ENCODE results near the gene ZNF438.

The ZNF438 gene

DNA sequence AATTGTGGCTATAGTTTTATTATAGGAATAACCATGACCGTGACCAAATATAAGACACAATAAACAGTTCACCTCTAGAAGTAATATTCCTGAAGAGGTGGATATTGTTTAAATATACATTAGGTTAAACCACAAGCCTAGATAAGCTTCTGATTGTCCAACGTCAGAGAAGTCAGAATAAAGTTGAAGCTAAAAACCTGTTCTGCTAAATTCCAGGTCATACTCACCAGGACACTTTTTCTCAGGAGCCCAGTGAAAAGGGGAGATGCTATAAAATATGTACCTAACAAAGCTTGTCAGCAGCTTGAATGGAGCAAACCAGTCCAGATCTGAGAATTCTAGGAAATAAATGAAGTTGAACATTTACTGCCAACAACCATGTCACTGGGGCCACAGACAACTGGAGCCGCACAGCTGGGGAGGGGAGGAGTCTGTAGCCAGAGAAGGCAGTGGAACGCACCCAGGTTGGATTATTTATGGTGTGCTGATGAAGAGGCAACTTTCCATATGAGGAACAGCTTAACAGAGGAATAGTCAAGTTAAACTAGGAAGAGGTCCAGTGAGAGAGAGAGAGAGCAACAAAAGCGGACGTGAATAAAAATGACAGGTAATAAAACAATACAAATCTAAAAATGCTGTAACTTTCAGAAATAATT, 191.1 kb downstream of the ZNF438 start:
- no peak for DNase-seq

DNA sequence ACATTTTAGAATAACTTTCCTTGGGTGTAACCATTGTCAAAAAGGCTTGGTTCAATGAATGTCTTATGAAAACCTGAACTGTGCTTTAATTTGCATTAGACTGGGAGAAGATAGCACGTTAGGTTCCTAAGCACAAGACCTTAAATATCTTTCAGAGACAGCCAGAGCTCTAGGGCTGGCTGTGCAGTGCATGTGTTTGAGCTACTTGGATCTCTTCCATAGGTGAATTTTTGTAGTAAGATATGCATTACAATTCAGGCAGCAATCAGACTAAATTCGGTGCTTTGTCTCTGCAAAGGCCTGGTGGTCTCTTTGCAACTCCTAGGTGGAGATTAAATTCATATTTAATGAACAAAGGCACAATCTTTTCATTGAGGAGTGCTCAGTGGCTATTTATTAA, 192.0 kb downstream of the ZNF438 start:
- no peak for DNase-seq

DNA sequence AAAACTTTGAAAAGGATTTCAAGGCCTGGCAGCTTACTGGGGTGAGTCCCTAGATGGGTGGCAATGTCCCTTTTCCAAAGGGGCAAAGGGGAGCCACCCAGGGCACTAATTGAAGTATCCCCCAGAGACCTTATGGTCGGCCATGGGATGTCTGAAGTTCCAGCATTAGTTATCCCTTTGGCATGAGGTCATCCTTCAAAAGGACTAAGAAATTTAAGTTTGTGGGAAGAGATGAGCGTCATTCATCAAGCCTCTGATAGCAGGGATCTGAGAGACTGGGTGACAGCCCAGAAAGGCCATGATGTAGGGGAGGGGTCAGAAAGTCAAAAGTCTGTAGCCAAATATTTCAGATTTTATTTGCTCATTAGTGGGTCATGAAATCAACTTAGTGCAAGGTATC, 195.3 kb downstream of the ZNF438 start:
- no peak for DNase-seq

DNA sequence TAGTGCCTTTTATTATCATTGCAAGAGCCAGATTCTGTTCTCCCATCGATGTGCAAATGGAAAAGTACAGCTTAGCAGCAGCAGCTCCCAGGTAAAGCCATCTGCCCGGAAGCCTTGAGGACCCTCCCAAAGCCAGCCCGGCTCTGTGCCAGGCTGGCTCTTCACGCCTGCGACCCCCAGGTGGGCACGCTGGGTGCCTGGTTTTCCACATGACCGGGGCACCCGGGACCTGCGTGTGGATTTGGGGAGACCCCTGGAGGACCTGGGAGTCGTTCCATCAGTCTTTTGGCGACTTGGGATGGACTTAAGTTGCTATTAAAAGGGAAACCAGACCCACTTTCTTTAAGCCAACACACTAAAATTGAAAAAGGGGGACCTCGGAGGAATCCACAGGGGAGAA, 196.5 kb downstream of the ZNF438 start:
- DNase-seq, result no peak

DNA sequence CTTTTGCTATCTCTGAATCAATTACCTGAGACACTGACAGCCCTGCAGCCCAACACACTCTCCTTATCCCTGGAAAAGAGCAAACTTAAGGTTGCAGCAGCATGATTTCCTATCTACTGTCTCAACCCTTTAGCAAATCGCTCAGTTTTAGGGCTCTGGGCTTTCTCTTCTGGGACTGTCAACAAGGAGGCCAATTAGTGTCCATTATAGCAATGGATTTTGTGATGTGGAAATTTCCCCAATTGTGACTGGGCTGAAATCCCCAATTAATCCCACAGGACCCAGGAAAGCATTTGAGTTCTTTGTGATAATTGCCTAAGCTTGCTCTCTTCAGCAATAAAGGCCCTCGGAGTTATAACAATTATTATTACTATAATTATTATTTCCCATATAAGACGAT, 197.0 kb downstream of the ZNF438 start:
- no peak for DNase-seq

DNA sequence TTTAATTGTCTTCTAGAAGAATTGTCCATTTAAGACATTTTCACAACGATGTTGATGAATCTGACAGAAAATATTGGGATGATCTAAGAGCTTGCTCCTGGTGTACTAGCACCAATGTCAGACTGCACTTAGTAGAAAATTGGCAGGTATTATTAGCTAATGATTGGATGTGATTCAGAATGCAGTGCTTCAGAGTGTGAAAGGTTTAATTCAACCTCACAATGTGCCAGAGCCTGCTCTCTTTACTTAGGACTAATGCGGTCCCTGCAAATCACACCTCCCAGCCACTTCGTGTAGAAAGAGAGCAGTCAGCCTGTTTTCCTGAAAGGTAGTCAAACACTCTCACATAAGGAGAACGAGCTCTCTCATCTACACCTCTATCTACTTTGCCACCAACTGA, 197.5 kb downstream of the ZNF438 start:
- no peak for DNase-seq

DNA sequence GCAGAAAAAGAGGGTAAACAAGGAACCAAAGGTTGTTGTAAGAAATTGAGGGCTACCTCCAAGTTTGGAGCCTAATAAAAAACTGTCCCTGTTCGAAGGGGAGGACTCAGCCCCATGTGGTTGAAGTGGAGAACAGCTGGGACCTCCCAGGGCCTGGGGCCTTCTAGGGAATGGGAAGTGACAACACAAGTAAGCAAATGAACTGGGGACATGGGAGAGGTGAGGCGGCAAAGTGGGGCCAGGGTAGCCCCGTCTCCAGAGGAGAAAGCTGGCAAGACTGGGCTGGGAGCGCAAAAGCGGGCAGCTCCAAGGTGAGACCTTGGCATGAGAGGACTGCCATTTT, 198.1 kb downstream of the ZNF438 start:
- DNase-seq, result no peak

DNA sequence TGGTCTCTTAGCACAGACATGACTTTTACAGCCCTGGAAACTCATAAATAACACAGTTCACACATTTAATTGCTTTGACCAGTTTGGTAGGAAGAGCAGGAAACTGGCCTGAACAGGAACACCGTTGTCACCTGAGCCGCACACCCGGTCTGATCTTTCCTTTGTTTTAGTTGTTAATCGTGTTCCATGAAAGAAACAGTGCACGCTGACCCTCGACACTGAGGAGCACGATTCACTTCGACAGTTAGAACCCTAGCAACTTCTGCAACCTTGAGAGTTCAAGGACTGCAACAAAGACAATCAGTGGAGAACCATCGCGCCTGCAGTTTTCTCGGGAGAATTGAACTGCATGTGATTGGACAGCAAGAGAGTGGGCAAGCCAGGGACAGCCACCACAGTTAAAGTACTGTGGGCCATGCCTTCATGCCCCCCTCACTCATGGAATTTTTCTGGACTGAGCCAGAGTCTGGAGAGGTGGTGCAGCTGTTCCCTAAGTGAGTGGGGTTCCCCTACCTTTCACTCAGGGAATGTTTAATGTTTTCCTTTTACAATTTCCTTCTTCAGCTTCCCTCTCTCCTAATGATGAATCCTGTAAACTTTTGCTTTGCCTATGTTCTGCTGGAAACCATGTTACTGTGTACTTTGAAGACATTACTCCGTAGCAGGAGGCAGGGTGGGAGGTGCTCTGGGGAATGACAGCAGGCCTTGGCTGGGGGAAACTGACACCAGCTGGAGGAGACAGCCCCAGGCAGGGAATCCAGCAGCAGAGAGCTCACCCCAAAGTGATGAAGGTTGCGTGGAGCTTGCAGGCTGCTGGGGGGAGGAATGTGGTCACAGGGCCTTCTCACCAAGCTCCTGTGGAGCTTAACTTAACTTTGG, 198.7 kb downstream of the ZNF438 start:
- no peak for DNase-seq

DNA sequence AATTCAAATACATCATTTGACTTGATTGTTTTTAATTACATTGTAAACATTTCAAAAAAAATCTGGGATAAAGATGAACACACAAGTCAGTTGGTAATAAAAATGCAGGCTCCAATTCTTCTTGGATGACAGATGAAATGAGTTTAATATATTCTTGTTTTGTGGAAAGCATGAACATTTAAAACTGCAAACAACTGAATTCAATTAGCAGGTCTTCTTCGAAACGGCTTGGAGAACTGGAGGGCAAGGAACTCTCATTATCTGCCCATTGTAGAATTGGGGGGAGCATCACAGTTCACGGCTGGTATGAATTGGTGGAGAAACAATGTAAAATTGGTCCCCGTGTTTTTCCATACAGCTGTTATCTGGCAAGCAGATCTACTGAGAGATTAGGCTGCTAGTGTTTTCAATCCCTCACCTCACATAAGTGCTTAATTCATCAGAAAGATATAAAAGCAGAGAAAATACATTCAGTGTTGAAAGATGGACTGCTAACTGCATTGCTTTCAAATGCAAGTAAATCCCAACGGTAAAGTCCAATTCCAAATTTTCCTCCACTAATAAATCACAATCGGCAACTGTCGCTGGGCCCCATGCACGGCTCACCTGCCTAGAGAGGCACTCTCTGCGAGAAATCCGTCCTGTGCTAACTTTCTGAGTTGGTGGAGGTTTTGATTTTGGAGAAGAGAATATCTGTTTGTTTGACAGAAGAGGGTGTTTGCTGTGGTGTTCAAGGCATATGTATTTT, 199.5 kb downstream of the ZNF438 start:
- DNase-seq, result no peak

DNA sequence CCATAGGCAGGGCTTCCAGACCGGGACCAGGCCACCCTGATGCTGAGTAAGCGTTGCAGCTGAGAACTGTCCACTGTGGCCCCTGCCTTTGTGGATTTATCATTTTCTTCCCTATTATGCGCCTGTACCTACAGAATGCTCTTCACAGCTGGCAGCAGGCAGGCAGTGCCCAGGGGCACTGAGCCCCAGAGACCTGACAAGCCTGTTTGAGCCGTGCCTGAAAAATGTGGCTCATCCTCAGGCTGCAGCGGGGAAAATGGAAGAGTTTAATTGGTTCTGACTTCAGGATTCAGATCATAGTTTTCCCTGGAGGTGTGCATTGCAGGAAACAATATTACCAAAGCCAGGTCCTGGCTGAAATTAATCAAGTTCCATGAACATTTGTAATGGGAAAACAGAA, 200.2 kb downstream of the ZNF438 start:
- no peak for DNase-seq

DNA sequence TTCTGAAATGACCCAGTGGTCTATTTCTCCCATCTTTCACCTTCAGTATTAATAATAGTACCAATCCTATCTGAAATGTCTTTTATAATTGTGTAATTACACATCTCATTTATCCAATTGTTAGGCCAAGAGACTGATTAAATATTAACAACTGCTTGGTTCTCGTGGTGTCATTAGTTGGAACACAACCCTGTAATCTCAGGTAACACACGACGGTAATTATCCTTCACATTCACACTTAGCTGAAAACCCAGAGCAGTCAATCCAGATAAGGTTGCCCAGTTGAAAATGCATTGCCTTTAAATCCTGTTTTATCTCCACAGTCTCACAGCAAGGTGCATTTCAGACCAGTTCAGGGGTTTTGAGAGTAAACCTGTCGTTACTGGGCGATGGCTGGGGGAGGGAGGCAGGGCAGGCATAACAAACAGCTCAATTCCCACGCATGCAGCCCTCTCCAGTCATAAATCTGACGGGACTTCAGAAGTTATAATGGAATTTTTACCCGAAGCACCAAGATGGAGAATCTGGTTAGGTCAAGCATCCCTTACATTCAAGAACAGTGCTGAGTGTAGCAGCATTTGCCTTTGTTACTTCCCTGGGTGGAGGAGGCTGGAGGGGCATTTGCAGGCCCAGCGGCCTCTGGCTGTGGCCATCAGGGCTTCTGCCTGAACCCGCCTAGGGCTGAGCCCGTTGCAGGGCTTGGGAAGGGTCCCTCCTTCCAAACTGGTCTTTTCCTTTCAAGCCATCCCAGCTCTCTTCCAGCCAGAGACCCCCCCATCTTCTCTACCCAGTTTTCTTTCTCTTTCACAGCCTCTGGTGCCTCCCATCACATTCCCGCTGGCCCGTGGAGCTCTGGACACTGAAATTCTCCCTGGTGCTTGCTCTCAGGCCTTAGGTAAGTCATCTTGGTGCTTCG, 201.1 kb downstream of the ZNF438 start:
- DNase-seq, result no peak

DNA sequence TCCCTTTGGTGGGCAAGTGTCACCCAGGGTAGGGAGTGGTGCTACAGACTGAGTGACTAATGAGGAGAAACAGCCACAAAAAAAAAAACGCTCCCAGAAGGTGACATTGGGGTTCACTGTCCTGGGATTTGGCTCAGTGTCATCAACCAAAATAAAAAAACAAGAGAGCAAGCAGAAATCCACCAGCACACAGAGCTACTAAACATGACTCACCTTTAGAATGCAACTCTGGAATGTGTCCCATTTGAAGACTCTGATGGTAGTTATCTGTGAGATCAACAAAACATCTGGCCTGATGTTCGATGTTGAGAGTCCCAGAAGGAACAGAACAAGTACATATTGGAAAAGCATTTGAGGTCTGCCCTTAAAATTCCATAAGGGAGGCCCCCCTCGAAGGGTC, 201.8 kb downstream of the ZNF438 start:
- DNase-seq, result no peak

DNA sequence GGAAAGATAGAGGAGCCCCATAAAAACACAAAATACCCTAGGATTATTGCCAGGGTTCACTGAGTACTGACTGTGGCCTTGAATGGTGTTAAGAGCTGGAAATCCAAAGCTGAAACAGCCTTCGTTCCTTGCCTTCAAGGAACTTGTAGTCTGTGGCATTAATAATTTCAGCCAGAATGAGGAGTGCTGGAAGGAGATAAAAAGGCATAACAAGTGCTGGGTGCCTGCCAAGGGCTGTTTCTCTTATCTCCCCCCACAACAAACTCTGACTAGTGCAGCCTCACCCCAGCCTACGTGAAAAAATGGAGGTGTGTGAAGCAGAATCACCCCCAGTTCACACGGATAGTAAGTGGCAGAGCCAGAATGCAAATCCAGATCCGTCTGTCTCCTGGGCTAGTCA, 203.0 kb downstream of the ZNF438 start:
- no peak for DNase-seq

DNA sequence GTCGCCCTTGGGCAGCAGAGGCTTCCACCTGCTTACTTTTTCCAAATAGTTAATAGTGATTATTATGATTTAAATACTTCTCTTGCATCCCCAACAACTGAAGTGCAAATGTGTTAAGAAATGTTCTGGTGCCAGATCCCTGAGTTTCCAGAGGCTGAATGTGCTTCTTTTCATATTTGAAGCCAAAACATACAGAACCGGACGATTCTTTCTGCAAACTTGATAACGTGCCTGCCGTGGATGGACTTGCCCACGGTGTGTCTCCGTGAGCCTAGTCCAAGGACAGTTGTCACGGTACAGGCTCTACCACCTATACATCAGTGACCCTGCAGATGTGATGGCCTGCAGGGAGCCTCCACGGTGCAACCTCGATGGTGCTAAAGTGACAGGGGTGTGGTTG, 203.5 kb downstream of the ZNF438 start:
- no peak for DNase-seq

DNA sequence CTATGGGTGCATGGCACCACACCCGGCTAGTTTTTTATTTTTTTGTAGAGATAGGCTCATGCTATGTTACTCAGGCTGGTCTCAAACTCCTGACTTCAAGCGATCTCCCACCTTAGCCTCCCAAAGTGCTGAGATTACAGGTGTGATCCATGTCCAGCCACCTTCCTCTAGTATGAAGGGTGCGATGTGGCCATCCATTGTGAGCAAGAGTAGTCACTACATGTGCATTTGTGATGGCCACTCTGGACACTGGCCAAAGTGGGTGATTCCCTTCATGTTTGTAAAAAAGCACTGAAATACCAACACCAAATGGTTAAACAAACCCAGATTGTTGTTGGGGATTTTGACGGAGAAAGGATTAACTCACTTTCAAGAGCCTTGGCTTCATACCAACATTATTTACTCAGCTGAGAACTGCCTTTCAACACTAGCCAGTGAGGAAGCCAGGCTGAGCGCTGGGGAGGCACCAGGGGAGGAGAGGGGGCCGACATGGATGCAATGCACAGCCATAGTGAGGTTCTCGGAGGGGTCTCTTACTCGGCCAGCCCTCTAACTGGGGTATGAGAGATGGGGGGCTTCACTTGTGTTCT, 204.0 kb downstream of the ZNF438 start:
- DNase-seq, result no peak

DNA sequence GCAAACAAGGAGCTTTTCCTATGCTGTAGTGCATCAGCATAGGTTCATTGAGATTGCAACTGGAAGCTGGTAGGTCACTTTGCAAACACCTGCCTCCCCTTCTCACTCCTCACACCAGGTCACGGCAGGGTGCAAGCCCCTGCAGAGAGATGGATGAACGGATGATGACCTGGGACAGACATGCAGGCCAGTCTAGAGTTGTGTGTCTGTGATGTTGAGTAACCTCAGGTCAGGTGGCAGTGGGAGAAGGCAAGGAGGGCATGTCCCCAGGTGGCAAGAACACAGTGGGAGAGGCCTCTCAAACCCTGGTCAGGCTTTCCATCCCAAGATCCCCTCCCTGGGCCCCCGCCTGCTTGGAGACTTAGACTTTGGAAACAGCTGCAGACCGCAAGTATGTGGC, 205.0 kb downstream of the ZNF438 start:
- DNase-seq, result no peak

DNA sequence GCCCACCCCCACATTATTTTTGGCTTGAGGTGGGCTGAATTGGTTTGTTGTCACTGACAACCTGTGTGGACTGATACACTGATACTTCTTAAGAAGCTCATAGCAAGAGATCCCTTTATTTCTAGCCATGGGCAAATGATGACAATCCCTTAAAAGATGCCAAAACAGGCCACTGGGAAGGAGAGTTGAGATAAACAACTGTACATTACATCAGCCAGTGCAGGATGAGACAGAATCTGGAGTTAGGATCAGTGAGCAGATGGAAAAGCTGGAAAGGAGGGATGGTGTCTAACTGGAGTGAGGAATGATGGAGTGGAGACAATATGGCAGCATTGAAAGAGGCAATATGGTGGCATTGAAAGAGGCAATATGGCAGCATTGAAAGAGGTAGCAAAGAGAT, 206.2 kb downstream of the ZNF438 start:
- DNase-seq, result no peak

DNA sequence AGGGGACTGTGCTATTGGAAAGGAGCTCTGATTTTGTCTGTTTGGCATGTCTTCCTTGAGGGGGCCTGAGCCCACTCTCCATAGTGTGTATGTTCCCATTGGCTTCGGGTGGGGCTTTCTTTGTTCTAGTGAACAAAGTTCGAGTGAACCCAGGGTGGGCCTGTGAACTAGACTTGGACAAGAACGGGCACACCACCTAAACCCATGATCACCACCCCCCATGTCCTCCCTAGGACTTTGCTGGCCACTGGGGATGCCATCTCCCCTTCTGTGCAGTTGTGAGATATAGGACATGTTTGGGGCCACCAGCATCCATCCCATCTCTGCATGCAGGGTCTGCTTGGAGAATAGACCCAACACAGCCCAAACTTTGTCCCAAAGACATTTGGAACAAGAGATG, 206.6 kb downstream of the ZNF438 start:
- DNase-seq, result no peak

DNA sequence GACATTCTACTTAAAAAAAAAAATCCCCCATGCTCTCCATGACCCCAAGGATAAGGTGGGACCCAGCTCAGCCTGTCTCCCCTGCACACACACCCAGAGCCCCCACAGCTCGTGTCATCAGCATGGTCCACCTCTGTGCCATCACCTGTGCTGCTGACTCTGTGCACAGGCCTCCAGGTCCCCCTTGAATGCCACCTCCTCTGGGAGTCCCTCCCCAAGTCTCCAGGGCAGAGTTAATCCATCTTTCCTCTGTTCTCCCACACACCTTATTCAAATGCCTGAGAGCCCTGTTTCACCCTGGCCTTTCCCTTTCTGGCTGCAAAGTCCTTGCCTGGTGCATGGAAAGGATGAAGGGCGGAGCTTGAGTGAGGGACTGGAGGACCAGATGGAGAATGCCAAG, 208.0 kb downstream of the ZNF438 start:
- no peak for DNase-seq

DNA sequence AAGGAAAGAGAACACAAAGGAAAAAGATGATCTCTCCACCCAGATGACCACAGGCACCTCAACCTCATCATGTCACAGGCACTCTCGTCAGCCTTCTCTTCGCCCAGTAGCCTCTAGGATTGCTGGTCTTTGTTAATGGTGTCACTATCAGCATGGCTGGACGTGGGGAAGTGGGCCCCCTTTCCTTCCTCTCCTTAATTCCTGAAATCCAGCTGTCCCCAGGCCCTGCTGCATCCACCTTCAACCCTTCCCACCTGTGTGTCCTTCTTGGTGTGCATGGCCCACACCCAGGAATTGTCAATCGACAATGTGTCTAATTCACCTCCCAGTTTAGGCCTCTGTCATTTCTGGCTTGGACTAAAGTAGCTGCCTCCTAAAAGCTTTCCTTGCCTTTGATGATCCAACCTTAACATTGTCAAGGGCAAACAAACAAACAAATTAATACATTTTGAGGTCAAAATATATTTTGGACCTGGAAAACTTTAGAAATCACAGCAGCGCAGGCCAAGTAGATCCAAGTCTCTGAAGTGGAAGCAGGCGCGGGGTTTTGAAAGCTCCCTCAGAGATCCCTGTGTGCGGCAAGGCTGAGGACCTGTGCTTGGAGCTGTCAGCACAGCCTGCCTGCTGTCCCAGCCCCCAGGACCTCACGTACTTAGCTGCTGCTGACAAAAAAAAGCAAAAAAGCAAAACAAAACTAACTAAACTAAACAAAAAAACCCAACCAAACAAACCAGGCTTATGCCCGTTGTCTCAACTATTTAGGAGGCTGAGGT, 208.8 kb downstream of the ZNF438 start:
- DNase-seq, result no peak

DNA sequence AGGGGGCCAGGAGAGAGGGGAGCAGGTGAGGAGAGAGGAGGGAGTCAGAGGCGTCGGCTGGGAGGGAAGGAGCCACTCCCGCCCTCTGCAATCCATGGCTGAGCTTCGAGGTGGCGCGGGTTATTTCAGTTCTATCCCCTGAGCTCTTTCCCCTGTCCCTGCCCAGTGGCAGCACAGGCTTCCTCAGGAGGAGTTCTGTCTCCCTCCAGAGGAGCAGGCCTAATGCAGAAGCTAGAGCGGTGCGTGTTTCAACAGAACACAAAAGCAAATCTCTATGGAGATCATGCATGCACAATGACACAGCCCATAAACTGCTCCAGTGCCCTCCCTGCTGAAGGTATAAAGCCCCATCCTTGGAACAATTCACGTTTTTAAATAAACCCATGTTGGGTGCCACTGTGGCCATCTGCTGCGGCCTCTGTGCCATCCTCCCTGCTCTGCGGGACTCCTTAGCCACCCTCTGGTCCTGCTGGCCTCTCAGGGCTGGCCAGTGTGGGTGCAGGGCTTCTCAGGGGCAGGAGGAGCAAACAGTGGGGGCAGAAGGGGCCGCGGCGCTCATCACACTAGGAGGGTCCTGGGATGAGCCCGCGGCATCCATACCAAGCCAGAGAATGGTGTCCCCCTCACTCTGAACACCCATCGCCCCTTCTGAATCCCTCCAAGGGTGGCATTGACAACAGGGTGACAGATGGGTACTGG, 209.5 kb downstream of the ZNF438 start:
- DNase-seq, result no peak
